Inflammatory macrophage treated with lipopolysaccharide for 1 hour (primary cell): Measurements from ENCODE around the gene MLH1.
"Not testable (repeated sequence)": the region's sequence is repeated elsewhere in the genome, so short reads cannot be mapped to it uniquely, and the experiment has no call there.

ENCODE experiments used
- DNase-seq, 2 donors: peaks; one replicate each; pipeline ENCODE4 v3.0.0-alpha.2; 2020 to 2022

MLH1 gene

DNA sequence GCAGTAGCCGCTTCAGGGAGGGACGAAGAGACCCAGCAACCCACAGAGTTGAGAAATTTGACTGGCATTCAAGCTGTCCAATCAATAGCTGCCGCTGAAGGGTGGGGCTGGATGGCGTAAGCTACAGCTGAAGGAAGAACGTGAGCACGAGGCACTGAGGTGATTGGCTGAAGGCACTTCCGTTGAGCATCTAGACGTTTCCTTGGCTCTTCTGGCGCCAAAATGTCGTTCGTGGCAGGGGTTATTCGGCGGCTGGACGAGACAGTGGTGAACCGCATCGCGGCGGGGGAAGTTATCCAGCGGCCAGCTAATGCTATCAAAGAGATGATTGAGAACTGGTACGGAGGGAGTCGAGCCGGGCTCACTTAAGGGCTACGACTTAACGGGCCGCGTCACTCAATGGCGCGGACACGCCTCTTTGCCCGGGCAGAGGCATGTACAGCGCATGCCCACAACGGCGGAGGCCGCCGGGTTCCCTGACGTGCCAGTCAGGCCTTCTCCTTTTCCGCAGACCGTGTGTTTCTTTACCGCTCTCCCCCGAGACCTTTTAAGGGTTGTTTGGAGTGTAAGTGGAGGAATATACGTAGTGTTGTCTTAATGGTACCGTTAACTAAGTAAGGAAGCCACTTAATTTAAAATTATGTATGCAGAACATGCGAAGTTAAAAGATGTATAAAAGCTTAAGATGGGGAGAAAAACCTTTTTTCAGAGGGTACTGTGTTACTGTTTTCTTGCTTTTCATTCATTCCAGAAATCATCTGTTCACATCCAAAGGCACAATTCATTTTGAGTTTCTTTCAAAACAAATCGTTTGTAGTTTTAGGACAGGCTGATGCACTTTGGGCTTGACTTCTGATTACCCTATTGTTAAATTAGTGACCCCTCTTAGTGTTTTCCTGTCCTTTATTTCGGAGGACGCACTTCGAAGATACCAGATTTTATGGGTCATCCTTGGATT, at the start of gene MLH1:
Gene MLH1 (plus strand): TSS at position 193 of the 958 bp plus-strand sequence. CDS start 30 bp downstream, at position 223.
- peak; percentile 87 to 100 for DNase-seq

DNA sequence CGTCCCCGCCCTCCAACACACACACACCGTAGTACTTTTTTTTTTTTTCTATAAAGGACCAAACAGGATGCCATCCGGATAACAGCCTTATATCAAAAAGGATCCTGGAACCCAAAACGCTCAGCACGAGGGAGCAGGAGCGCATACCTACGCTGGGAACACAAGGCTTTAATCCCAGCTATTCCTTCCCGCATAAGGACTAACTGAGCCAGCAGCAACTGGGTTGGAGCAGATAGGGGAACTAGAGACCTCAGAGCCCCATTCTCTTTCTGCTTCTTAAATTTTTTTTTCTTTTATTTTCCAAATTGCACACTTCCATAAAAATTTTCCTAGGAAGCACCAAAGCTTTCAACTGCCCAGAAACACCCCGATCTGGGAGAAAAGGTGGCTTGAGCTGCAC, 49.7 kb upstream of the MLH1 start:
- peak in 1 of 2 donors; percentile 22 for DNase-seq

DNA sequence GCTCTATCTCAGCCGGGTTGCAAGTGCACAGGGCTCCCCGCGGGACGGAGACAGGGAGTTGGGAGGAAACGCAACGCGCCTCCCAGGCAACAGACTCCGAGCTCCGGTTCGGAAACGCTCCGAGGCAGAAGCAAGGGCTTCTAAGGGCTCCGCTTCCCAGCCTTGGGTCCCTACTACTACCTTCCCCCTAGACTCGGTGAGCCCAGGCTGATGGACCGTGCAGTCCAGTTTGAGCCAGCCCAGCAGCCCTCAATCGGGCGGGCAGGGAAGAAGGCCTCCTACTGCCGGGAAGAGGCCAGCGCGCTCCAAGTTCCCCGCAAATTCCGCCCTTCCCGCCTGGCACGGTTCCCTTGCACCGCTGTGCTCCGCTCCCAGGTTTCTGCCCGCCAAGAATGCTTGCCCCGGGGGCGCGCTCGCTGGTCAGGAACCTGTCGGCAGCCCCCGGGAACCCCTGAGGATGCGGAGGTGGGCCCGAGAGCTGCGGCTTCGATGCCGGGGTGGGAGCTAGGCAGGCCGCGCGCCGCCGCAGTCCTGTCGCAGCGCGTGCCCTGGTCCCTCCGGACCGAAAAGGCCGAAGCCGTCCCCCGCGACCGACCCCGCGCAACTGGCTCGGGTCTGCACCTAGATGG, 49.2 kb upstream of the MLH1 start:
- DNase-seq = peak; percentile 30 to 33

DNA sequence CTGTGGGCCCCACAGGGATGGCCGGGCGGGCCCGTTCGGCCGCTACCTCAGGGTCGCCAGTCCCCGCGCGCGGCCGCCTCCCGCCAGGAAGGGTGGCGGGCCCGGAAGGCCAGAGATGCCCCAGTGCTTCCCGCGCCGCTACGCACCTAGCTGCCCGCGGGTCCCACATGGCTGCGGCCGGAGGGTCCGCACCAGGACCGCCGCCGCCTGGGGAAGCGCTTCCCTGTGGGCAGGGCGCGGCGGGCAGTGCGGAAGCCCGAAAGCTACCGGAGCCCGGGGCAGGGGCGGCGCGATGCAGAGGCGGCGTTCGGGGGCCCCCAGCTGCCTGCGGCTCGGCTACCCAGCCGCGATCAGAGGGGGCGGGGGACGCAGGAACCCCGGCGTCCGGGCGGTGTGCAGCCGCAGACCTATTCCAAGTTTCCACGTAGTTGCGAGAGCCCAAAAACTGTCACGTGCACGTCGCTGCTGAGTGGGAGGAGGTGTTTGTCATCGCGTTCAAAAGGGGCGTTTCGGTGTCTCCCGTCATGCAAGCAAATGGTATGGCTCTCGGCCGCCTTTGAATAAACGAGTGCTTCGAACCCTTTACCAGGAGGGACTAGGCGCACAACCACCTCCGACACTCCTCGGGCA, 48.6 kb upstream of the MLH1 start, which contains the start of gene TRANK1:
Gene TRANK1 (minus strand): TSS at position 414 of the 630 bp plus-strand sequence. CDS start 245 bp downstream, at position 169.
- peak; percentile 74 to 77 for DNase-seq

DNA sequence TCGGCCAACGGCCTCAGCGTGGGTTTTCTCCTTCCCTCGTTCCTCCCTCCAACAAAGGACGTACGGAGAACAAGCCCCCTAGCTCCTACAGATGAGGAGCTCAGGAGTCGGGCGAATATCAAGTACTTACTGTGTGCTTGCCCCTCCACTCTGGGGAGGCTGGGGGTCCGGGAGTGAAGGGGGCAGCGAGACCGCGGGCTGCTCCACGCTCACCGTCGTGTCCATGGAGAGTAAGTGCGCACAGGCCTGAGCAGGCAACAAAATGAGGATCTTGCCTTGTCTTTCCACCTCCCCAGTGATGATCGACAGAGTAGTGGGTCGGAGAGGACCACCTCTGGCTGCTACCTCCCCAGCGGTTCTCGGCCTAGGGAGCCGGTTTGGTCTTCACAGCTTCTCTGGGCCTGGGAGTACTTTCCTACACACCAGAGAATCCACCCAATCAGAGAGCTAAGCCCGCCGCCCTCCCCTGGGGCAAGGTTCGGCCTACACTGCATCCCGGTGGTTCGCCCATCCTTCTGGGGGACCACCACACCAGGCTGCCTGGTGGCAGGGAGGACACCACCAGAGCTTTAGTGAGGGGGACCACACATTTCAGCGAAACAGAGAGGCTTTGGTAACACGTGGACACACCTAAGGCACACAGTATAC, 47.9 kb upstream of the MLH1 start:
- DNase-seq = no peak

DNA sequence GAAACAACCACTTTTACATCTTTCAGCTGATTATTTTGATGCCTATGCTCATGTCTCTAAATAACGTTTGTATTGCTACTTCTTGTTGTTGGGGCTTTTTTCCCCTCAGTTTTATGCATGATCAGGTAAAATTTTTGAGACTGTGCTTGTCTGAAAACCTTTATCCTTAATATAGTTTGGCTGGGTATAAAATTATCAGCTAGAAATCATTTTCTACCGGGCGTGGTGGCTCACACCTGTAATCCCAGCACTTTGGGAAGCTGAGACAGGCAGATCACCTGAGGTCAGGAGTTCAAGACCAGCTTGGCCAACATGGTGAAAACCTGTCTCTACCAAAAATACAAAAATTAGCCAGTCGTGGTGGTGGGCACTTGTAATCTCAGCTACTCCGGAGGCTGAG, 45.5 kb upstream of the MLH1 start:
- not testable (repeated sequence) for DNase-seq

DNA sequence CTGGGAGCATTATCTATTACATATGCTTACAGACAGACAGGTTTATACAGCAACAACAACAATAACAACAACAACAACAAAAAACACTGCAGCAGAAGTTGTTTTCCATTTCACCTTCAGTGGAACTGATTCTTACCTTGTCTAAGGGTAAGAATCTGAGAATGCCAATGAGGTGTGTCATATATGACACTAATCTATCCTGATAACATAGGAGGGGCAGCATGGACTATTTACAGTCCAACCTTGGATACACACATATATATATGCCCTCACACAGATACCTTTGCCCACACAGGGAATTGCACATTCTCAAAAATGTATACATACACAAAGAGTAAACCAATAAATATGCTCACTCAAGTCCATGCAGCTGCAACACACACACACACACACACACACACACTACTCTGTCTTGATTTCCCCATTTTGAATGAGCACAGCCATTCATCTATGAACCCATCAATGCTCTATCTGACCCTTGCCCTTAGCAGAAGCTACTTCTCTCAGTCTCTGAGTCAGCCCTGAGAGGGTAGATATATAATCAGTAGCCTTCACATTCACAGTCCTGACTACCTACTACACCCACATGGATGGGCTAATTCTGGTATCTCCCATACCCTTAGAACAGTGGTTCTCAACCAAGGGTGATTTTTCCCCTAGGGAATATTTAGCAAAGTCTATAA, 38.7 kb upstream of the MLH1 start:
- peak; percentile 66 to 94 for DNase-seq

DNA sequence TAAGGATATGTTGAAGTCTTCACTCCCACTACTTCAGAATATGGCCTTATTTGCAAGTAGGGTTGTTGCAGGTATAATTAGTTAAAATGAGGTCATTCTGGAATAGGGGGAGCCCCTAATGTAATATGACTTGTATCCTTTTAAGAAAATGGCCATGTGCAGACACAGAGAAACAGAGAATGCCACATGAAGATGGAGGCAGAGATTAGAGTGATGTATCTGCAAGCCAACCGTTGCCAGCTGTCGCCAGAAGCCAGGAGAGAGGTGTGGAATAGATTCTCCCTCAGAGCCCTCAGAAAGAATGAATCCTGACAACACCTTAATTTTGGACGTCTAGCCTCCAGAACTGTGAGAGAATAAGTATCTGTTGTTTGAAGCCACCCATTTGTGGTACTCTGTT, 37.2 kb upstream of the MLH1 start:
- no peak for DNase-seq

DNA sequence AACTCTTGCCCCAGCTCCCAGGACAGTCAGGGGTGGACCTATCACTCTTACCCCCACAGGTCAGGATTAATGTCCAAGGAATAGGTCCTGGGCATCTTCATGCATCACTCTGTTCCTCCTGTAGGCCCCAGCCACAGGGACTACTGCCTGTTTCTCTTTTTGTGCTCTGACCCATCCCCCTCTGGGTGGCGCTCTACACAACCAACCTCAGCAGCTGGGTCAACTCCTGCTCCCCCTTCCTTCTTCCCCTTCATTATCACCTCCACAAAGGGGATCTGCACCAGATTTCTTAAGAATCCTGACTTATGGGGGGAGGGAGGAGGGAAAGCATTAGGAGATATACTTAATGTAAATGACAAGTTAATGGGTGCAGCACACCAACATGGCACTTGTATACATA, 36.3 kb upstream of the MLH1 start:
- DNase-seq = no peak

DNA sequence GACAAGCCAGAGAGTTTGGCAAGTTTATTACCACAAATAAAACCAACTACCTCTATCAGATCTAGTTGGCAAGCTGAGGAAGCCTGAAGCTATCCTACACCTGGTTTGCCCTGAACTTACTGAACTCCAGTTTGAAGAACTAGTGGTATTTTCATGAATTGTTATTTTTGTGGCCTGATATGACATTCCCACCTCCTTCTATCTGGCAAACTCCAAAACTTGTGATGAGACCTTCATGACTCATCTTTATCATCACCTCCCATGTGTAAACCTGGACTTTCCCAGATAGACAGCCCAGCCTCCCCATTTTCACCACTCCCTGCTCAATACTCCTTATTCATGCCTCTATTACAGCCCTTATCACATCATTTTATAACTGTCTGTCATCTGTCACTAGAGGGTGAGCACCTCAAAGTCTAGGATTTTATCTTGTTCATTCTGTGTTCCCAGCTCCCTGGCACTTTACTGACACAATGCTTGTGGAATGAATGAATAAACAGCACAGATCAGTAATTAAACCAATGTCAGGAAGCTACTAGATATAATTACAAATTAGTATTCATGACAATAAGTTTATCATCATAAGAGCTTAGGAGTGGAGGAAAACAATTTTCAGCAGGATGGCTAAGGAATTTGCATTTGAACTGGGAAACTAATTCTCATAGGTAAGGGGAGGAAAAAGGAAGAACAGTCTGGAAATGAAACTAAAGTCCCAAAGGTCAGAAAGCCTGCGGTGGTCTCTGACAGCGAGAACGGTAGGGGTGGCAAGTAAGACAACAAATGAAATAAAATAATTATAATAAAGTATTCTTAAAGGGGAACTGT, 35.2 kb upstream of the MLH1 start:
- DNase-seq = peak; percentile 93 to 94

DNA sequence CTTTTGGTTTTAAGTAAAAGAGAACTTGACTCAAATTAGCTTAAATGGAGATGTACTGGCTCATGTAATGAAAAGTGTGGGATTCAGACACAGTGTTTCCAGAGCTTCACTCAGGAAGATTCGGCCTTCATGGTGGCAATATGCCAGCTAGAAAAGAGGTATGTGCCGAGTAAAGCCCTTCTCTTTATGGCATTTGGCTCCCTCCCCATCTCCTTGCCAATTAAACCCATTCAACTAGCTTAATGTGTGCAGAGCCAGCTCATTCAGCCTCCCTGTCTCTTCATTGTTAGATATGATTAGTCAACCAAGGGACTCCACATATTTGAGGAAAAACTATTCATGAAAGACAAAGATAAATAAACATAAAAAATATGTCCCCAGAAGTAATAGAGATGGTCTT, 33.5 kb upstream of the MLH1 start:
- no peak for DNase-seq

DNA sequence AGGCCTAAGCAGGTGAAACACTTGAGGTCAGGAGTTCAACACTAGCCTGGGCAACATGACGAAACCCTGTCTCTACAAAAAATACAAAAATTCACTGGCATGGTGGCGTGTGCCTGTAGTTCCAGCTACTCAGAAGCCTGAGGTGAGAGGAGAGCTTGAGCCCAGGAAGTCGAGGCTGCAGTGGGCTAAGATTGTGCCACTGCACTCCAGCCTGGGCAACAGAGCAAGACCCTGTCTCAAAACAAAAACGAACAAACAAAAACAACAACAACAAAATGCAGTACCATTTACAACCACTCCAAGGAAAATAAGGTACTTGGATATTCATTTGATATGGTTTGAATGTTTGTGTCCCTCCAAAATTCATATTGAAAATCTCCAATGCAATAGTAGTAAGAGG, 32.8 kb upstream of the MLH1 start:
- DNase-seq = no peak

DNA sequence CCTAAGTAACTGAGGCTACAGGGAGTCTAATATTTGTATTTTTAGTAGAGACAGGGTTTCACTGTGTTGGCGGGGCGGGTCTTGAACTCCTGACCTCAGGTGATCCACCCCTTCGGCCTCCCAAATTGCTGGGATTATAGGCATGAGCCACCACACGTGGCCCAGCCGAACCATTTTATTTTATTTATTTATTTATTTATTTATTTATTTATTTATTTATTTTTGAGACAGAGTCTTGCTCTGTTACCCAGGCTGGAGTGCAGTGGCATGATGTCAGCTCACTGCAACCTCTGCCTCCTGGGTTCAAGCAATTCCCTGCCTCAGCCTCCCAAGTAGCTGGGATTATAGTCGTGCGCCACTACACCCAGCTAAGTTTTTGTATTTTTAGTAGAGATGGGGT, 30.3 kb upstream of the MLH1 start:
- not testable (repeated sequence) for DNase-seq

DNA sequence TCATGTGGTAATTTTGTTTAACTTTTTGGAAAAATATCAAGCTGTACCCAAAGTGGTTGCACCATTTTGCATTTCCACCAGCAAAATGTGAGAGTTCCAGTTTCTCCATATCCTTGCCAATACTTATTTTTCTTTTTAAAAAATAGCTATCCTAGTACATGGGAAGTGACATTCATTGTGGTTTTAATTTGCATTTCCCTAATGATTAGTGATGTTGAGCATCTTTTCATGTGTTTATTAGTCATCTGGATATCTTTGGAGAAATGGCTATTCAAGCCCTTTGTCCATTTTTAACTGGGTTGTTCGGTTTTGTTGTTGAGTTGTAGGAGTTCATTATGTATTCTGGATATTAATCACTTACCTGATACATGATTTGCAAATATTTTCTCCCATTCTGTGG, 29.0 kb upstream of the MLH1 start:
- DNase-seq = peak in 1 of 2 donors; percentile 28

DNA sequence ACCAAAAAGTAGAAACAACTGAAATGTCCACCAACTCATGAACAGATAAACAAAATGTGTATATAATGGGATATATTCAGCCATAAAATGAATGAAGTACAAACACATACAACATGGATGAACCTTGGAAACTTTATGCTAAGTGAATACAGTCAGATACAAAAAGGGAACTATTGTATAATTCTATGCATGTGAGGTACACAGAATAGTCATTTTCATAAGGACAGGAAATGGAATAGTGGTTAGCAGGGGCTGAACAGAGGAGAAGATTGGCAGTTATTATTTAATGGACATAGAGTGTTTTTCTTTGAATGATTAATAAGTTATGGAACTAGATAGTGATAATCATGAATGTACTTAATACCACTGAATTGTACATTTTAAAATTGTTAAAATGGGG, 28.5 kb upstream of the MLH1 start:
- peak; percentile 28 to 33 for DNase-seq

DNA sequence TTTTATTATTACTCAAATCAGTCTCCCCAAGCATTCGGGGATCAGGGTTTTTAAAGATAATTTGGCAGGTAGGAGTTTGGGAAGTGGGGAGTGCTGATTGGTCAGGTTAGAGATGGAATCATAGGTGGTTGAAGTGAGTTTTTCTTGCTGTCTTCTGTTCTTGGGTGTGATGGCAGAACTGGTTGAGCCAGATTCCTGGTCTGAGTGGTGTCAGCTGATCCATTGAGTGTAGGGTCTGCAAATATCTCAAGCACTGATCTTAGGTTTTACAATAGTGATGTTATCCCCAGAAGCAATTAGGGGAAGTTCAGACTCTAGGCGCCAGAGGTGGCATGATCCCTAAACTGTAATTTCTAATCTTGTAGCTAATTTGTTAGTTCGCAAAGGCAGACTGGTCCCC, 27.9 kb upstream of the MLH1 start:
- DNase-seq = no peak

DNA sequence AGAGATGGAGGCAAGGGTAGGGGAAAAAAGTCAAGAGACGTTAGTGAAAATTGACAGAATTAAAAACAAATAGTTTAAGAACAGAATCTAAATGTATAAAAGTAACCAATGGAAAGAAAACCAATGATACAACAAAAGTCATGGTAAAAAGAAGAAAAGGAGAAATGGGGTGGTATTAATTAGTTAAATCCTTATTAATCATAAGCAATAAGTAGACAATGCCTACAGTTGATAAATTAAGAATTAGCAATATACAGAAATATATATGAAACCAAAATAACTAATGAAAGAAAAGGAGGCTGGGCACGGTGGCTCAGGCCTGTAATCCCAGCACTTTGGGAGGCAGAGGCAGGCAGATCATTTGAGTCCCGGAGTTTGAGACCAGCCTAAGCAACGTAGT, 24.2 kb upstream of the MLH1 start:
- no peak for DNase-seq

DNA sequence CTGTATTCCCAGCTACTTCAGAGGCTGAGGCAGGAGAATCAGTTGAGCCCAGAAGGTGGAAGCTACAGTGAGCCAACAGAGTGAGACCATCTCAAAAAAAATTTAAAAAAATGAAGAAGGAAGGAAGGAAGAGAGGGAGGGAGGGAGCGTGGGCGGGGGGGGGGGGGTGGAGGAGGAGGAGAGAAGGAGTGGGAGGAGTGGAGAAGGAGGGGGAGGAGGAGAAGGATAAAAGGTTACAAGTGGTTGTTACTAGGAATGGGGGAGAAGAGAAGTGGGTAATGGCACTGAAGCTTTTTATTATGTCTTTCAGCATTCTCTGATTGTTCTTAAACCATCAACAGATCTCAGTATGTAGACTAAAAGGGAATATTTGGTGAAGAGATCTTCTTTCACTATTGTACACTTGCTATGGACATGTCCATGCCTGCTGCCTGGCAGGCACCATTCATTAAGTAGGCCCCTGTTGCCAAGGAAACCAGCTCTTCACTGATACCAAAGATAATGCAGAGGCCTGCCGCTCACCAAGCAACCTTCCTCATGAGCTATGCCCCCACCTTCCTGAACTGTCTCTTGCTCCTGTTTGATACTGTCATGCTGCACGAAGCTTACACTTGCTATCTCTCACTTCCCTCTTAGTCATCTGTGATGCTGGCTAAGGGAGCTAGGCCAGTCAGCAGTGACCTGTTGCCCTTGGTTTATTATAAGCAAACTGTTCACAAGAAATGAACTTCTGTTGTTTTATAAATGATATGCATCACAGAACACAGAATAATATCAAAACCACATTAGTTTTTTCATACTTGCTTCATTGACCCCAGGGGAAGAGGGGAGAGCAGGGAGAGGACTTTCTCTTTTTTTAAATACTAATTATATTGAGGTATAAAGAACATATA, 23.5 kb upstream of the MLH1 start:
- peak; percentile 58 to 77 for DNase-seq

DNA sequence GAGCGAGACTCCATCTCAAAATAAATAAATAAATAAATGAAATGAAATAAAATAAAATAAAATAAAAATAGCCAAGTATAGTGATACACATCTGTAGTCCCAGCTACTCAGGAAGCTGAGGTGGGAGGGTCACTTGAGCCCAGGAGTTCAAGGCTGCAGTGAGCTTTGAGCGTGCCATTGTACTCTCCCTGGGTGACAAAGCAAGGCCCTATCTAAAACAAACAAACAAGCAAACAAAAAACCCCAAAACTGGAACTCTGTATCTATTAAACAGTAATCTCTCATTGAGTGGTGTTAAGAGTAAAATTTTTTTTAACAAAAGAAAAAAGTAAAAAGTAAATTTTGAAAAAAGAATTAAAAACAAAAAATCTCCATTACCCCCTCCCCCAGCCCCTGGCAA, 21.2 kb upstream of the MLH1 start:
- no peak for DNase-seq

DNA sequence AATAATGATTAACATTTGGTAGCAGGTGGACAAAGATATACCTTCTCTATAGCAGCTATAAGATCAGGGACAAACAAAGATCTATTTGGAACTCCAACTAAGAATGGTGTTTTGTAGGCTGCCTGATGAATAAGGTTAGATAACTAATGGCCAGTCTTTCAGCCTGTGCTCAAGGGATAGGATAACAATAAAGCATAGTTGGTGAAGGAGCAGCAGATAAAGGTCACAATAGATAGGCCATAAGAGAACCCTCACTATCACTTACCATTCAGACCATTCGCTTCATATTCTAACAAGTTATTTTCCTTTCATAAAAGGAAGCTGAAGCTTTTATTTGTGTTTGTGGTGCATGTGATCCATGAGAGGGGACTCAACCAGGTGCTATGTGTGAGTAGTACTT, 20.2 kb upstream of the MLH1 start:
- DNase-seq = no peak
